ENCODE measurements around the gene FCRL1. TPM values are rescaled to one million over a fixed set of nuclear protein-coding genes. Genes with fewer than 3 reads are reported as not detected.

Gene FCRL1
- polyA plus RNA-seq, 1 of the 3 experiments (the other 2 are of a cell fraction): not detected

DNA sequence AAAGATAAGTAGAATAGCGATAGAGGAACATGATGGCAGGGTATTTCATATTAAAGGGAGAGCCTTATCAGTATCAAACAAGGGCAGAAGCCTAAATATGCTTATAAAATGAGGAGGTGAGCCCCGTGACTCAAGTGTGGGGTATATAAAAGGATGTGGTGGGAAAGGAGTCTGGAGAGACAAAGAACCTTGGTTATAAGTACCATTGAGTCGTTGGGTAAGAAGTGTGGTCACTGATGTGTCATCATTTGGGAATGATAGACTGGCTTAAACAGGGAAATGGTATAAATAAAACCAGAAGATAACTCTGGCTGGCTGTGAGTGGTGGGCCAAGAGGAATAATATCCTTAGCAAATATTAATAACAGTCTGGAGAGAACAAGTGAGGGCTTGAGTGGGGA, 32.6 kb upstream of the FCRL1 start:
- WGBS (ENCODE audit: low lambda C conversion rate): under 1% methylated on average over 3 of the region's 3 CpGs
- ChIA-PET POLR2A (no interaction called here), CTCF (no interaction called here)
- Histone ChIP-seq H3K4me3 (ENCODE audit: low read depth in 2 of 2, low read length in 1 of 2) (no peak overlapping the region), H3K27ac (ENCODE audit: low read depth in 2 of 2, low read length in 1 of 2) (no peak overlapping the region), H3K9ac (no peak overlapping the region), H3K36me3 (replicated peaks in 1 of 2; ENCODE audit: control insufficient read depth in 1 of 2, insufficient read depth in 2 of 2, low read length in 1 of 2) (no peaks in the 10 kb centered on the region), H3F3A (replicated peaks; ENCODE audit: insufficient read depth) (no peaks in the 10 kb centered on the region), H3K9me3 (no peaks in the 10 kb centered on the region), H3K4me1 (ENCODE audit: control insufficient read depth in 1 of 2, insufficient read depth in 2 of 2, low read depth in 1 of 2, low read length in 1 of 2) (no peaks in the 10 kb centered on the region), H2AFZ (ENCODE audit: low read depth) (no peak overlapping the region), H4K20me1 (ENCODE audit: insufficient read depth) (no peaks in the 10 kb centered on the region), H3K79me2 (ENCODE audit: insufficient read depth) (no peaks in the 10 kb centered on the region), H3K27me3 (ENCODE audit: insufficient read depth) (no peaks in the 10 kb centered on the region), H3K4me2 (no peak overlapping the region), H3K9me2 (no peaks in the 10 kb centered on the region)
- no peak for DNase-seq
- TF ChIP-seq JUND (IDR thresholded peaks at IDR 0.05) (no peak), YY1 (IDR thresholded peaks at IDR 0.05; ENCODE audit: low read depth) (no peak), CTCF (IDR thresholded peaks at IDR 0.05) (no peak), ZBTB33 (IDR thresholded peaks at IDR 0.05; ENCODE audit: borderline replicate concordance, low read depth) (no peak)

- Histone ChIP-seq H3K9ac (no peak overlapping the region), H3K4me2 (no peak overlapping the region), H2AFZ (ENCODE audit: low read depth) (no peak overlapping the region), H3K27ac (ENCODE audit: low read depth in 2 of 2, low read length in 1 of 2) (no peak overlapping the region), H4K20me1 (ENCODE audit: insufficient read depth) (no peaks in the 10 kb centered on the region), H3K9me3 (no peaks in the 10 kb centered on the region), H3K79me2 (ENCODE audit: insufficient read depth) (no peaks in the 10 kb centered on the region), H3K9me2 (no peaks in the 10 kb centered on the region), H3K36me3 (replicated peaks in 1 of 2; ENCODE audit: control insufficient read depth in 1 of 2, insufficient read depth in 2 of 2, low read length in 1 of 2) (no peaks in the 10 kb centered on the region), H3F3A (replicated peaks; ENCODE audit: insufficient read depth) (no peaks in the 10 kb centered on the region), H3K4me3 (ENCODE audit: low read depth in 2 of 2, low read length in 1 of 2) (no peak overlapping the region), H3K4me1 (ENCODE audit: control insufficient read depth in 1 of 2, insufficient read depth in 2 of 2, low read depth in 1 of 2, low read length in 1 of 2) (no peaks in the 10 kb centered on the region), H3K27me3 (ENCODE audit: insufficient read depth) (no peaks in the 10 kb centered on the region)
- DNase-seq: no peak
- ChIA-PET CTCF (no interaction called here), POLR2A (no interaction called here)
- no peak for TF ChIP-seq FOSL2 (IDR thresholded peaks at IDR 0.05; ENCODE audit: borderline replicate concordance, low read depth)
- no peak for TF ChIP-seq TCF12 (IDR thresholded peaks at IDR 0.05)
- TF ChIP-seq TAF1 (IDR thresholded peaks at IDR 0.05; ENCODE audit: borderline replicate concordance, low read depth, low read length): no peak
- no peak for TF ChIP-seq TEAD4 (IDR thresholded peaks at IDR 0.05; ENCODE audit: borderline replicate concordance, insufficient read depth)
- TF ChIP-seq SMC3 (IDR thresholded peaks at IDR 0.05; ENCODE audit: low read depth, low read length): no peak
- no peak for TF ChIP-seq GATA2 (CRISPR knock-in tag; IDR thresholded peaks at IDR 0.05)
- 4% methylated on average over 2 of the region's 2 CpGs for WGBS (ENCODE audit: low lambda C conversion rate)
These were observed 29.4 kb upstream of the FCRL1 start for GRCh38 chr1:157849229-157849875.
